Suprapubic skin (tissue), 4 donors: ENCODE data around the gene NAPG. TPM values are rescaled to one million over a fixed set of nuclear protein-coding genes. Genes with fewer than 3 reads are reported as not detected.

Experiments used
- DNase-seq, 2 donors: peaks; one replicate each; pipeline ENCODE4 v3.0.0-alpha.2; 2019; ENCODE audit warnings: low spot score in 2 of 2
- H3K27ac ChIP-seq: fragments of 200-600 bp; sonication (generic); one replicate; pipeline ENCODE4 v1.5.1; 2019
- H3K27me3 ChIP-seq: fragments of 200-600 bp; sonication (generic); one replicate; pipeline ENCODE4 v1.5.1; 2019
- H3K36me3 ChIP-seq: fragments of 200-600 bp; sonication (generic); one replicate; pipeline ENCODE4 v1.5.1; 2019
- H3K4me1 ChIP-seq: fragments of 200-600 bp; sonication (generic); one replicate; pipeline ENCODE4 v1.5.1; 2019
- H3K4me3 ChIP-seq: fragments of 200-600 bp; sonication (generic); one replicate; pipeline ENCODE4 v1.5.1; 2019; ENCODE audit warnings: mild to moderate bottlenecking
- H3K9me3 ChIP-seq: fragments of 200-600 bp; sonication (generic); one replicate; pipeline ENCODE4 v1.5.1; 2019
- CTCF ChIP-seq, 2 donors: fragments of 200-600 bp in 1 of 2; fragments of 450-650 bp in 1 of 2; sonication (generic) in 1 of 2; IDR thresholded peaks; one replicate each; pipeline ENCODE4 v1.5.1; 2016 to 2019; ENCODE audit warnings: antibody characterized with exemption in 2 of 2, mild to moderate bottlenecking in 1 of 2, moderate library complexity in 1 of 2
- EP300 ChIP-seq: sonication (generic); formaldehyde crosslinking; IDR thresholded peaks from one replicate; pipeline ENCODE4 v1.6.1; 2017; ENCODE audit warnings: antibody characterized with exemption
- POLR2A ChIP-seq, 2 donors: fragments of 450-650 bp; IDR thresholded peaks; one replicate each; pipeline ENCODE4 v1.6.1; 2017; ENCODE audit warnings: antibody characterized with exemption in 2 of 2, mild to moderate bottlenecking in 2 of 2, moderate library complexity in 2 of 2
- POLR2AphosphoS5 ChIP-seq, 3 donors: sonication (generic); formaldehyde crosslinking; IDR thresholded peaks; one replicate each; pipeline ENCODE4 v1.6.1; 2017; ENCODE audit warnings: antibody characterized with exemption in 3 of 3
- WGBS: methylation state at CpG from one replicate; pipeline ENCODE4 v1.1.5; 2018; 5-methylcytosine and 5-hydroxymethylcytosine counted together
- total RNA-seq, 4 donors: library from RNA; depleted of rRNA; stranded (reverse); fragments of >200 nt; gene quantifications; one replicate each; pipeline ENCODE4 v1.1.0, GENCODE V29; 2016

The NAPG gene
- 10 to 100 TPM; 28.8 to 40.1 (median 37.5) TPM for total RNA-seq

- 1% methylated on average over 25 of the region's 68 CpGs for WGBS
- Histone ChIP-seq H3K36me3 (no peaks in the 10 kb centered on the region), H3K4me3 (peak within 1 kb of the TSS; percentile 98), H3K9me3 (no peaks in the 10 kb centered on the region), H3K27me3 (no peaks in the 10 kb centered on the region), H3K4me1 (peaks cover 45% of the 10 kb centered on the region), H3K27ac (peak within 1 kb of the TSS; percentile 97)
- DNase-seq, result peak; percentile 92 to 93
- peak in 1 of 2 donors; percentile 42 for TF ChIP-seq POLR2A (IDR thresholded peaks at IDR 0.05)
- TF ChIP-seq CTCF (IDR thresholded peaks at IDR 0.05), result no peak
- TF ChIP-seq POLR2AphosphoS5 (IDR thresholded peaks at IDR 0.05), result peak in 2 of 3 donors; percentile 91 to 98
These were observed at the start of gene NAPG for GRCh38 chr18:10525697-10526560. NAPG (plus strand) TSS chr18:10526027; CDS start chr18:10526103, 76 bp downstream.

- Histone ChIP-seq H3K9me3 (no peaks in the 10 kb centered on the region), H3K27ac (peak overlapping the region; percentile 47), H3K4me1 (peaks cover 41% of the 10 kb centered on the region), H3K27me3 (no peaks in the 10 kb centered on the region), H3K4me3 (no peak overlapping the region), H3K36me3 (peaks cover 23% of the 10 kb centered on the region)
- WGBS, result 14% methylated on average over 9 of the region's 9 CpGs
- no peak for TF ChIP-seq CTCF (IDR thresholded peaks at IDR 0.05)
- peak in 1 of 3 donors; percentile 29 for TF ChIP-seq POLR2AphosphoS5 (IDR thresholded peaks at IDR 0.05)
- TF ChIP-seq POLR2A (IDR thresholded peaks at IDR 0.05), result no peak
- no peak for DNase-seq
These were observed 49.5 kb upstream of the NAPG start for GRCh38 chr18:10476338-10476791.

GRCh38 chr18:10477121-10477862 lies 48.5 kb upstream of the NAPG start:
- DNase-seq, result no peak
- 41% methylated on average over 3 of the region's 3 CpGs for WGBS
- TF ChIP-seq EP300, result no peak
- TF ChIP-seq CTCF (IDR thresholded peaks at IDR 0.05), result no peak
- Histone ChIP-seq H3K27me3 (no peaks in the 10 kb centered on the region), H3K9me3 (no peaks in the 10 kb centered on the region), H3K4me3 (no peak overlapping the region), H3K36me3 (peaks cover 14% of the 10 kb centered on the region), H3K27ac (peak overlapping the region; percentile 25), H3K4me1 (peaks cover 41% of the 10 kb centered on the region)

- Histone ChIP-seq H3K4me1 (peaks cover 40% of the 10 kb centered on the region), H3K9me3 (no peaks in the 10 kb centered on the region), H3K27me3 (no peaks in the 10 kb centered on the region), H3K27ac (peak overlapping the region; percentile 13), H3K4me3 (no peak overlapping the region), H3K36me3 (peaks cover 13% of the 10 kb centered on the region)
- WGBS, result 72% methylated on average over 2 of the region's 2 CpGs
- no peak for TF ChIP-seq CTCF (IDR thresholded peaks at IDR 0.05)
- TF ChIP-seq POLR2A (IDR thresholded peaks at IDR 0.05), result no peak
- no peak for TF ChIP-seq POLR2AphosphoS5 (IDR thresholded peaks at IDR 0.05)
- TF ChIP-seq EP300, result no peak
- no peak for DNase-seq
These were observed 48.0 kb upstream of the NAPG start for GRCh38 chr18:10477863-10478260.

GRCh38 chr18:10481831-10482230 lies 44.0 kb upstream of the NAPG start:
- Histone ChIP-seq H3K4me3 (no peak overlapping the region), H3K4me1 (peaks cover 18% of the 10 kb centered on the region), H3K36me3 (peaks cover 41% of the 10 kb centered on the region), H3K27ac (no peak overlapping the region), H3K9me3 (no peaks in the 10 kb centered on the region), H3K27me3 (no peaks in the 10 kb centered on the region)
- 71% methylated on average over 9 of the region's 9 CpGs for WGBS
- TF ChIP-seq POLR2A (IDR thresholded peaks at IDR 0.05) (no peak), EP300 (no peak), CTCF (IDR thresholded peaks at IDR 0.05) (no peak)
- no peak for DNase-seq
